GM11168 (cell line): ENCODE measurements around the gene TNPO3.
"Not testable (repeated sequence)": the region's sequence is repeated elsewhere in the genome, so short reads cannot be mapped to it uniquely, and the experiment has no call there.

ENCODE experiments used
- in situ Hi-C: fragments of 300-500 bp; cut with MboI; formaldehyde crosslinking; loops from one replicate; pipeline ENCODE4 v1.12.0; 2022; ENCODE audit warnings: low sequenced_read_pairs; ENCODE audit not compliant: unreplicated experiment

TNPO3 gene

DNA sequence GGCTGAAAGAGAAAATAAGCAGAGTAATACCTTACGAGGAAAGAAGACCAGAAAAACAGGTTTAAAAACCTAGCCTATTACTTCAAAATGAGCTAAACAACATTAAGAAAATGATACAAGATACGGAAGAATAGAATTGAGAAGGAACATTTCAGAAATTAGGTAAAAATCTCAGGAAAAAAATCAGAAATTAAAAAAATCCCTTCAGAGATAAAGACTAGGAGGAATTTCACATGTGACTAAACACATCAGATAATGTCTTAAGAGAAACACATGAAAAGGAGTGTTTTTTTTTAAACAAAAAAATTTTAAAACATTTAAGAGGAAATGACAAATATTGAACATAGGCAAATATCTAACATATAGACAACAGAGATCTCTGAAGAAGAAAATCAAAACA is 33.3 kb downstream of the TNPO3 start:
- in situ Hi-C loops: no loop called here

GRCh38 chr7:129017933-129018538 is 36.9 kb downstream of the TNPO3 start:
- in situ Hi-C loops: no loop called here

DNA sequence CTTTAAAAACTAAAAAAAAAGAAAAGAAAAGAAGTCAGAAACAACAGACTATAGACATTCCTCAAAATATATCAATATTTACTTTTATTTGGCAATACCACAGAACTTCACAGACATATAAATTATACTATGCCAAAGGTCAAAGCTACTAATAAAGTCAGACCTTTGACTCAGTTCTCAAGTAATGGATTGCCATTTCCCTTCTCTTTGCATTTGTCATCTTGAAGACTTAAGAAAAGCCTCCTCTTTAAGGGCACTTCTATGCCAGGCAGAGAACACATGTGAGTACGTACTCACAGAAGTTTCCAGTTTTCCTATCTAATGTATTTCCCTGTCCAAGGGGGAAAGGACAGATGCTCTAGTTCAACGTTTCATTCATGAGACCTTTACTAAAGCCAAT is 37.6 kb downstream of the TNPO3 start:
- in situ Hi-C loops: no loop called here

GRCh38 chr7:129014501-129015101 is 40.3 kb downstream of the TNPO3 start:
- in situ Hi-C loops: no loop called here

GRCh38 chr7:129013048-129013724 is 41.7 kb downstream of the TNPO3 start:
- in situ Hi-C loops: no loop called here

DNA sequence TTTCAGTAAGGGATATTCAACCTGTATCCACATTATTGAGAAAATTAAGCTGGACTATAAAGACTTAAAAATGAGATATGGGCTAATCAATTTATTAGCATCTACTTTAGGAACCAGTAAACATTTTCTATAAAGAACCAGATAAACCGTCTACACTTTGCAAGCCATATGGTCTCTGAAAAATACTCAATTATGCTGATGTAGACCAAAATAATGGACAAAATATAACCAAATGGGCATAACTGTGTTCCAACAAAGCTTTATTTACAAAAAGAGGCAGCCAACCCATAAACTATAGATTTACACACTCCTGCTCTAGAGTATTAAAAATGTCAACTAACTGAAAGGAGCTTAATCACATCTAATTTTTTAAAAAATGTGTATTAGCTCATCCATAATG is 42.3 kb downstream of the TNPO3 start:
- in situ Hi-C loops: no loop called here

DNA sequence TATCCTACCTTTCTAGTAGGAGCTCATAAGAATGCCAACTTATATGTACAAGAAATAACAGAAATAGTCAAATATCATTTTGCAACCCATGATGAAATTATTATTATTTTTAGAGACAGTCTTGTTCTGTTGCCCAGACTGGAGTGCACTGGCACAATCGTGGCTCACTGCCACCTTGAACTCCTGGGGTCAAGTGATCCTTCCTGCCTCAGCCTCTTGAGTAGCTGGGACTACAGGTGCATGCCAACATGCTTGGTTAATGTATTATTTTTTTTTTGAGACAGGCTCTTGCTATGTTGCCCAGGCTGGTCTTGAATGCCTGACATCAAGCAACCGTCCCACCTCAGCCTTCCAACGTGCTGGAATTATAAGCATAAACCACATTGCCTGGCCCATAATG is 44.8 kb downstream of the TNPO3 start:
- in situ Hi-C loops: no loop called here

DNA sequence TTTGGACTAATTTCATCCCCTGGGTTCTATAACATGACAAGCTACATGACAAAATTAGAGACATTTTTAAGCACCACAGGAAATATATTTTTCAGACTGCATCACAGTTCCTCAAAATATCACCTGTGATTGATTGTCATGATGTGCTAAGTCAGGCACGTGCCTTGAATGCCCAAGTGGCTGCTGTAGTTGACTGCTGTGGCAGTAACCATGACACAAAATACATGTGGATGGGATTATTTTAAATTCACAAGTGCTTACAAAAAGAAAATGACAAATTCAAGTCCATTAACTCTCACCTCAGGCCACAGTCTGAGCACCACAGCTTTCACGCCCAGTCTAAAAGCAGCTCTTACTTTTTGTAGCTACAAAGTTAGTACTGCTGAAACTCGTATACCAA is 45.5 kb downstream of the TNPO3 start:
- in situ Hi-C loops: no loop called here

DNA sequence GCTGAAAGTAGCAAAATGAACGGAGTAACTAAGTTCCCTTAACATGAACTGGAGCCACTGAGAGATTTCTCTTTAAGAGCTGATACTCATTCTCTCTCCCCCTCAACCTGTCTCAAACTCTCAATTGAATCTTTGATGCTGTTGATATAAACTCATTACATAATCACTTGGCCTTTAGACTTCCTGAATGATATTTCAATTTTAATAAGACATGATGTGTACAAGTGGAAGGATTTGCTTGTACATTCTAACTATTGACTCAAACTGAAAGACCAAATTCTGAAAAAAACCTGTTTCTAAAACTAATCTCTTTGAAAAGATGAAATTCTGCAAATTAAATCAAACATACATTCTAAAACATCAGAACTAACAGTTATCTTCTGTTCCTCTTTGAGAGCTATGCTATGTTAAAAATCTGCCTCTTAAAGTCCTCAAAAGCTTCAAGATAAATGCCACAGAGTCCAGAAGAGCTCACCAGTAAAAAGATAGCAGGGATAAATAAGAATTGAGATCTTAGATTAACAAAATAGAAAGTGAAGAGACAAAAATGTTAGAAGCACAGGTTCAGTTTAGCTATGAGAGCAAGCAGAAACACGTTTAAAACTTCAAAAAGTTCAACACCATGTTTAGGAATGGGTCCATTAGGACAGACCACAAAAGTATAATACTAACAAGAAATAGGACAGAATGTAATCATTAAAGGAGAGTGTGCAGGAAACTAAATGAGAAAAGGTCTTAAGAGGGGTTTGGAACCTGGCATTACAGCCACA is 46.1 kb downstream of the TNPO3 start:
- in situ Hi-C loops: no loop called here

DNA sequence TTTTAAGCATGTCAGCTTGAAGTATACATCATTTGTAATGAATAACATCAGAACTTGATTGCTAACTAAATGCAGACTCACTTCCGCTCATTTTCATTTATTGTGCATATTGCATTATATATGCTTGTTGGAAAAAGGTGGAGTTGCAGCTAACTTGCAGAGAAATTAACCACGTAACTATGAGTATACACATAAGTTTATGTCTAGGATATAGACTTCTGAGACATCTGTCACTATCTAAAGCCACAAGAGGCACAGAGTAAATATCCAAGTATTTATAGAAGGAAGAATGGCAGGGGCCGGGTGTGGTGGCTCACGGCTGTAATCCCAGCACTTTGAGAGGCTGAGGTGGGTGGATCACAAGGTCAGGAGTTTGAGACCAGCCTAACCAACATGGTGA is 47.3 kb downstream of the TNPO3 start:
- in situ Hi-C loops: no loop called here

GRCh38 chr7:129006636-129007414 is 48.1 kb downstream of the TNPO3 start:
- in situ Hi-C loops: no loop called here

DNA sequence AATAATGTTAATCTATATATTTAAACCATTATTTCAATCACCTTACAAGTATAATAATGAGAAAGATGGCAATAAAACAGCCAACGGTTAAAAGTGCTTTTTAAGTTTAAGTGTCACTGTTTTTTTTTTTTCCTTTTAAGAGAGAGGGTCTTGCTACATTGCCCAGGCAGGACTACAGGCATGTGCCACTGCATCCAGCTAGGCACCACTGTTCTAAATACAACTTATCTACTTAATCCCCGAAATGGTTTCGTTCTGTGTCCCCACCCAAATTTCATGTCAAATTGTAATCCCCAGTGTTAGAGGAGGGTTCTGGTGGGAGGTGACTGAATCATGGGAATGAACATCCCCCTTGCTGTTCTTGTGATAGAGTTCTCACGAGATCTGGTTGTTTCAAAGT is 49.7 kb downstream of the TNPO3 start:
- in situ Hi-C loops: no loop called here

GRCh38 chr7:128997181-128997580 is 57.7 kb downstream of the TNPO3 start:
- in situ Hi-C loops: no loop called here

- in situ Hi-C loops: not testable (repeated sequence)
These were observed 60.4 kb downstream of the TNPO3 start for GRCh38 chr7:128994560-128994959.

DNA sequence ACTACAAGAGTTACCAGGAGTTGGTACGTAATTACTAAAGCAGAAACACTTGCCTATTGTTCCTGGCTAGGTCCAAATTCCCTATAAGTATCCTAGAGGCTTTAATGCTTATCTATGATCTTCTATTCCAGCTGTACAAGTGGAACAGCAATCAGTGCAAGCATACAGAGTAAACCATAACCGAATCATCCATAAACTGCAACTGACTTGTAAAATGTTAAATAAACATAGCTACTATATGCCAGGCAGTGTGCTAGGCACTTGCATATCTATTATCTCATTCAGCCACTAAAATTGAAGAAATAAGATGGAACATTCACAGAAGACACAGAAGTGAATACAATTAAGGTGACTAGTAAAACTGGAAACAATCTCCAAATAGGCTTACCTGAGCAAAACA is 61.5 kb downstream of the TNPO3 start:
- in situ Hi-C loops: no loop called here

GRCh38 chr7:128989961-128990360 is 65.0 kb downstream of the TNPO3 start:
- in situ Hi-C loops: no loop called here

DNA sequence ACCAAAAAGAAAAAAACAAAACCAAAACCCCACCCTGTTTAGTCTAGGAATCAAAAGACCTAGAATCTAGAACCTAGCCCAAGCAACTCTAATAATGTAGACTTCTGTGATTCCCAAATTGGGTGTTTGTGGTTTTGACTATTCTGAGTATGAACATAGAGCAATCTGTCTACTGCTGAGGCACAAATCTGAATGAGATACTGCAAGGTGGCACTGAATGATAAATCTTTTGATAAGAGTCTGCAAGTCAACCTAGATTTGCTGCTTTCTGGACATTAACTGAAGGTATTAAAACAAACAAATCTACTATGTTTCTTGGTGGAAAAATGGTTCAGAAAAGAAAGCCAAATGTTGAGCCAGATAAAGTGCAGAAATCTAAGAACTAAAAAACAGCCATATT is 66.5 kb downstream of the TNPO3 start:
- in situ Hi-C loops: no loop called here

- in situ Hi-C loops: no loop called here
These were observed 68.3 kb downstream of the TNPO3 start for GRCh38 chr7:128986609-128987008.

DNA sequence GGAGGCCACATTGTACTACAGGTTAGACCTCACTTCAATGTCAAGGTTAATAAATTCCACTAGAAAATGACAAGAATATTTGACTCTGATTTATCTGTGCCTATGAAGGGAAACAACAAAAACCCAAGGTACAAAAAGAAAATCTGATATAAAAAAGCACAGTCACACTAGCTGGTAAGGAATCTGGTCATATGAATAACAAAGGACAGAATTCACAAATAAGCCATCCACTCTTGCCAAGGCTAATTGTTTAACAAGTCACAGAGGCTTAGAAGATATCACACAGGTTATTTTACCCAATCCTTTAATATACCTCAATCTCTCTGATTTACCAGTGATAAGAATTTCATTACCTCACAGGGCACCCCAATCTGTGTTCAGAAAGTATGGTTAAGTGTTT is 69.3 kb downstream of the TNPO3 start:
- in situ Hi-C loops: no loop called here

DNA sequence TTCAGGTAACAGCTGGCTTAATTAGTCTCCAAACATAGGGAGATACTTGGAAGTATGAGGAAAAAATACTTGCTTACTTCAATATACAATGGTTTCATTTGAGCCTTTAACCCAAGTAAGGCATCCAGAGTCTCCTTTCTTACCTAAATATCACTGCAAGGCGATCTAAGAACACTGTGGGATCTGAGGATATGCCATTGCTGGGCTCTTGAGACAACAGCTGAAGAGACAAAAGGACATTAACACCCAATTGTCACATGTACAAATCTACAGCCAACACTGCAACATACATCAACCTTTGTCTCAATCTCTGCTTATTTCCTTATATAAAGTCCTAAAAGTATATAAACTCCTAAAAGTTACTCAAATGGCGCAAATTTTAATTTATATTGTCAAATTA is 72.8 kb downstream of the TNPO3 start:
- in situ Hi-C loops: no loop called here
